BJ (cell line): ENCODE measurements around the gene NFATC1. TPM values are rescaled to one million over a fixed set of nuclear protein-coding genes. Genes with fewer than 3 reads are reported as not detected.

Experiments
- CTCF ChIA-PET: fragments of 350-600 bp; formaldehyde crosslinking; extraction: SDS; loops from one replicate; lab custom pipeline; 2021; ENCODE audit warnings: antibody characterized with exemption, inconsistent platforms; lab: Yijun Ruan, JAX
- POLR2A ChIA-PET: fragments of 300-600 bp; sonication (Branson Sonifier 250); formaldehyde crosslinking; extraction: SDS; loops from one replicate; lab custom pipeline; 2021; ENCODE audit warnings: antibody characterized with exemption; lab: Charles Lee
- DNase-seq: peaks from one replicate; pipeline ENCODE4 v3.0.0-alpha.2; 2011; ENCODE audit warnings: low read depth
- H3K27me3 ChIP-seq: 2 replicates; pipeline ENCODE4 v1.6.0; 2011; ENCODE audit warnings: low read length; ENCODE audit not compliant: control insufficient read depth, insufficient read depth
- H3K36me3 ChIP-seq: 2 replicates; pipeline ENCODE4 v1.5.1; 2011; ENCODE audit warnings: low read length; ENCODE audit not compliant: control insufficient read depth, insufficient read depth
- H3K4me3 ChIP-seq: 2 replicates; pipeline ENCODE4 v1.5.1; 2011; ENCODE audit warnings: low read depth, mild to moderate bottlenecking, control low read depth, low read length
- CTCF ChIP-seq: IDR thresholded peaks from 2 replicates; pipeline ENCODE4 v1.5.1; 2011; ENCODE audit warnings: low read depth, mild to moderate bottlenecking, control low read depth, inconsistent platforms, low read length, moderate library complexity; ENCODE audit not compliant: insufficient read depth
- polyA plus RNA-seq: library from polyadenylated mRNA; depleted of rRNA; stranded (reverse); fragments of >200 nt; gene quantifications from 2 replicates; pipeline ENCODE4 v1.2.3, GENCODE V29; 2011

The NFATC1 gene
- polyA plus RNA-seq, 1 experiment: 1.2 TPM

- ChIA-PET POLR2A (no interaction called here), CTCF (no interaction called here)
- no peak overlapping the region for H3K4me3 ChIP-seq
- no peak for DNase-seq
- H3K27me3 ChIP-seq: no peaks in the 10 kb centered on the region
- no peak for TF ChIP-seq CTCF
- H3K36me3 ChIP-seq: no peaks in the 10 kb centered on the region
Measured at GRCh38 chr18:79513381-79514081, 117.8 kb downstream of the NFATC1 start.

GRCh38 chr18:79515331-79515730 lies 119.6 kb downstream of the NFATC1 start:
- ChIA-PET CTCF (interaction anchor here (1.5 kb wide), 1 partner anchor 134 kb away, joined by 6 read pairs; no protein-coding TSS in a partner anchor), POLR2A (no interaction called here)

GRCh38 chr18:79515944-79516351 lies 120.2 kb downstream of the NFATC1 start:
- CTCF ChIA-PET: interaction anchor here (1.5 kb wide), 1 partner anchor 135 kb away, joined by 6 read pairs; no protein-coding TSS in a partner anchor
- POLR2A ChIA-PET: no interaction called here
- DNase-seq: no peak
- TF ChIP-seq CTCF: no peak
- peaks cover 1% of the 10 kb centered on the region; the same call in 1 of the 2 replicates for H3K27me3 ChIP-seq
- H3K36me3 ChIP-seq: no peaks in the 10 kb centered on the region
- H3K4me3 ChIP-seq: no peak overlapping the region

More at GRCh38 chr18:79515331-79515730, 119.6 kb downstream of the NFATC1 start:
- no peak for DNase-seq
- Histone ChIP-seq H3K4me3 (no peak overlapping the region), H3K27me3 (peaks cover 1% of the 10 kb centered on the region; the same call in 1 of the 2 replicates), H3K36me3 (no peaks in the 10 kb centered on the region)
- no peak for TF ChIP-seq CTCF

GRCh38 chr18:79516441-79516931 lies 120.8 kb downstream of the NFATC1 start:
- no peak for DNase-seq
- Histone ChIP-seq H3K36me3 (no peaks in the 10 kb centered on the region), H3K4me3 (no peak overlapping the region), H3K27me3 (peaks cover 1% of the 10 kb centered on the region; the same call in 1 of the 2 replicates)
- TF ChIP-seq CTCF: no peak
- ChIA-PET POLR2A (no interaction called here), CTCF (interaction anchor here (0.8 to 2.3 kb wide), 3 partner anchors 9 to 135 kb away, joined by 3 to 6 read pairs (median 5); no protein-coding TSS in a partner anchor)

GRCh38 chr18:79517341-79517740 lies 121.6 kb downstream of the NFATC1 start:
- ChIA-PET POLR2A (no interaction called here), CTCF (interaction anchor here (0.8 to 2.3 kb wide), 3 partner anchors 8 to 137 kb away, joined by 3 to 7 read pairs (median 5); no protein-coding TSS in a partner anchor)
- Histone ChIP-seq H3K4me3 (no peak overlapping the region), H3K36me3 (no peaks in the 10 kb centered on the region), H3K27me3 (peaks cover 1% of the 10 kb centered on the region; the same call in 1 of the 2 replicates)
- DNase-seq: no peak
- no peak for TF ChIP-seq CTCF
